H9 (cell line): ENCODE data around the gene PSMB7. TPM values are rescaled to one million over a fixed set of nuclear protein-coding genes. Genes with fewer than 3 reads are reported as not detected.

Experiments
- DNase-seq: peaks from one replicate; pipeline ENCODE4 v3.0.0-alpha.2; 2017
- H2AFZ ChIP-seq: one replicate; pipeline ENCODE4 v1.6.1; 2013; ENCODE audit warnings: mild to moderate bottlenecking, low read length, control low read depth, moderate library complexity
- H2AK5ac ChIP-seq: 2 replicates; pipeline ENCODE4 v1.6.1; 2013; ENCODE audit warnings: low read length, control low read depth, mixed read lengths; ENCODE audit not compliant: insufficient read length
- H2BK120ac ChIP-seq: one replicate; pipeline ENCODE4 v1.6.1; 2013; ENCODE audit warnings: low read depth, mild to moderate bottlenecking, low read length, control low read depth, inconsistent platforms; ENCODE audit not compliant: poor library complexity, severe bottlenecking
- H2BK12ac ChIP-seq: 2 replicates; pipeline ENCODE4 v1.6.1; 2013; ENCODE audit warnings: low read length, control low read depth, mixed read lengths, low read depth; ENCODE audit not compliant: insufficient read length
- H2BK15ac ChIP-seq: 2 replicates; pipeline ENCODE4 v1.6.1; 2013; ENCODE audit warnings: low read depth, low read length, control low read depth
- H2BK20ac ChIP-seq: one replicate; pipeline ENCODE4 v1.6.1; 2013; ENCODE audit warnings: low read depth, mild to moderate bottlenecking, low read length, control low read depth, inconsistent platforms; ENCODE audit not compliant: poor library complexity, severe bottlenecking
- H2BK5ac ChIP-seq: 2 replicates; pipeline ENCODE4 v1.6.1; 2013; ENCODE audit warnings: low read length, control low read depth, mixed read lengths; ENCODE audit not compliant: insufficient read length
- H3K14ac ChIP-seq: 2 replicates; pipeline ENCODE4 v1.6.1; 2013; ENCODE audit warnings: low read length, control low read depth; ENCODE audit not compliant: insufficient read depth
- H3K18ac ChIP-seq: 2 replicates; pipeline ENCODE4 v1.6.1; 2013; ENCODE audit warnings: low read depth, mild to moderate bottlenecking, mixed read lengths, low read length, control low read depth; ENCODE audit not compliant: insufficient read length
- H3K23ac ChIP-seq: 2 replicates; pipeline ENCODE4 v1.6.1; 2013; ENCODE audit warnings: low read length, control low read depth, mixed read lengths, low read depth; ENCODE audit not compliant: insufficient read length
- H3K23me2 ChIP-seq: 2 replicates; pipeline ENCODE4 v1.6.1; 2013; ENCODE audit warnings: low read depth, mild to moderate bottlenecking, mixed read lengths, low read length, control low read depth; ENCODE audit not compliant: insufficient read length, poor library complexity, severe bottlenecking
- H3K27ac ChIP-seq: 2 replicates; pipeline ENCODE4 v1.5.1; 2013; ENCODE audit warnings: low read length, control low read depth, mixed read lengths, low read depth; ENCODE audit not compliant: insufficient read length
- H3K27me3 ChIP-seq: 2 replicates; pipeline ENCODE4 v1.6.1; 2013; ENCODE audit warnings: low read length, control low read depth, inconsistent platforms; ENCODE audit not compliant: insufficient read depth
- H3K4ac ChIP-seq: 2 replicates; pipeline ENCODE4 v1.6.1; 2013; ENCODE audit warnings: low read depth, mild to moderate bottlenecking, control low read depth, inconsistent platforms, low read length, moderate library complexity
- H3K4me1 ChIP-seq: 2 replicates; pipeline ENCODE4 v1.6.1; 2013; ENCODE audit warnings: low read length, control low read depth, inconsistent platforms; ENCODE audit not compliant: insufficient read depth
- H3K4me2 ChIP-seq: 2 replicates; pipeline ENCODE4 v1.6.1; 2013; ENCODE audit warnings: low read length, control low read depth, mixed read lengths; ENCODE audit not compliant: insufficient read length, insufficient read depth
- H3K56ac ChIP-seq: 2 replicates; pipeline ENCODE4 v1.6.1; 2013; ENCODE audit warnings: low read depth, mild to moderate bottlenecking, mixed read lengths, low read length, control low read depth; ENCODE audit not compliant: insufficient read length
- H3K79me1 ChIP-seq: 2 replicates; pipeline ENCODE4 v1.6.1; 2013; ENCODE audit warnings: low read depth, mild to moderate bottlenecking, moderate library complexity, low read length, control low read depth, inconsistent platforms; ENCODE audit not compliant: insufficient read depth, poor library complexity, severe bottlenecking
- H3K79me2 ChIP-seq: 2 replicates; pipeline ENCODE4 v1.6.1; 2013; ENCODE audit warnings: low read length, control low read depth, inconsistent platforms; ENCODE audit not compliant: insufficient read depth
- H3K9ac ChIP-seq: 2 replicates; pipeline ENCODE4 v1.6.1; 2013; ENCODE audit warnings: low read length, control low read depth, mixed read lengths; ENCODE audit not compliant: insufficient read length; ENCODE audit errors: extremely low read depth
- H3K9me3 ChIP-seq: one replicate; pipeline ENCODE4 v1.6.1; 2013; ENCODE audit warnings: low read depth, low read length, inconsistent platforms; ENCODE audit not compliant: control insufficient read depth
- H3T11ph ChIP-seq: one replicate; pipeline ENCODE4 v1.6.1; 2013; ENCODE audit warnings: mild to moderate bottlenecking, low read length, control low read depth, inconsistent platforms
- H4K20me1 ChIP-seq: one replicate; pipeline ENCODE4 v1.6.1; 2013; ENCODE audit not compliant: control insufficient read depth, insufficient read length, insufficient read depth
- H4K5ac ChIP-seq: 2 replicates; pipeline ENCODE4 v1.6.1; 2013; ENCODE audit warnings: low read depth, mild to moderate bottlenecking, mixed read lengths, low read length, control low read depth; ENCODE audit not compliant: insufficient read length
- H4K8ac ChIP-seq: replicated peaks from 2 replicates; pipeline ENCODE4 v1.6.1; 2013; ENCODE audit warnings: low read length, control low read depth, mixed read lengths, low read depth; ENCODE audit not compliant: insufficient read length
- H4K91ac ChIP-seq: 2 replicates; pipeline ENCODE4 v1.6.1; 2013; ENCODE audit warnings: low read depth, mild to moderate bottlenecking, moderate library complexity, mixed read lengths, low read length, control low read depth; ENCODE audit not compliant: insufficient read length
- H3K27ac Mint-ChIP-seq, 3 experiments: 2 replicates in 2 of 3; 3 replicates in 1 of 3; pipeline ENCODE4 v1.8.0; 2020 to 2021; ENCODE audit warnings: mixed read lengths in 3 of 3, mild to moderate bottlenecking in 1 of 3, moderate library complexity in 1 of 3
- H3K27me3 Mint-ChIP-seq: 2 replicates; pipeline ENCODE4 v1.8.0; 2021; ENCODE audit warnings: low read depth, mild to moderate bottlenecking, moderate library complexity, mixed read lengths
- H3K36me3 Mint-ChIP-seq, 3 experiments: 2 replicates in 2 of 3; 3 replicates in 1 of 3; pipeline ENCODE4 v1.8.0; 2020 to 2021; ENCODE audit warnings: low read depth in 3 of 3, mixed read lengths in 3 of 3; ENCODE audit not compliant: insufficient read depth in 1 of 3
- H3K4me1 Mint-ChIP-seq, 2 experiments: 2 replicates each; pipeline ENCODE4 v1.8.0; 2020; ENCODE audit warnings: mixed read lengths in 2 of 2
- H3K4me3 Mint-ChIP-seq, 2 experiments: 2 replicates in 1 of 2; 3 replicates in 1 of 2; pipeline ENCODE4 v1.8.0; 2020 to 2021; ENCODE audit warnings: mild to moderate bottlenecking in 2 of 2, mixed read lengths in 2 of 2, moderate library complexity in 1 of 2
- H3K9me3 Mint-ChIP-seq, 2 experiments: 2 replicates in 1 of 2; 3 replicates in 1 of 2; pipeline ENCODE4 v1.8.0; 2020; ENCODE audit warnings: mild to moderate bottlenecking in 2 of 2, mixed read lengths in 2 of 2, moderate library complexity in 1 of 2
- WGBS: extraction: QIAGEN DNeasy Blood & Tissue Kit; methylation state at CpG from one replicate; pipeline ENCODE4 v1.1.7; 2013; ENCODE audit warnings: missing lambda C conversion rate, low lambda C conversion rate, mixed read lengths; ENCODE audit not compliant: insufficient read length; ENCODE audit errors: extremely low coverage; 5-methylcytosine and 5-hydroxymethylcytosine counted together
- total RNA-seq: library from RNA; stranded (reverse); gene quantifications from 2 replicates; pipeline ENCODE4 v1.2.1, GENCODE V29; 2021
- TF ChIP-seq, protein P1 (sequence below): fragments of 200-600 bp; sonication (generic); conservative IDR thresholded peaks from 3 replicates; pipeline ENCODE4 v1.8.0; 2021; ENCODE audit warnings: antibody characterized with exemption, mild to moderate bottlenecking

PSMB7 gene
- total RNA-seq, 1 experiment from 2014 or later = 209 TPM

DNA sequence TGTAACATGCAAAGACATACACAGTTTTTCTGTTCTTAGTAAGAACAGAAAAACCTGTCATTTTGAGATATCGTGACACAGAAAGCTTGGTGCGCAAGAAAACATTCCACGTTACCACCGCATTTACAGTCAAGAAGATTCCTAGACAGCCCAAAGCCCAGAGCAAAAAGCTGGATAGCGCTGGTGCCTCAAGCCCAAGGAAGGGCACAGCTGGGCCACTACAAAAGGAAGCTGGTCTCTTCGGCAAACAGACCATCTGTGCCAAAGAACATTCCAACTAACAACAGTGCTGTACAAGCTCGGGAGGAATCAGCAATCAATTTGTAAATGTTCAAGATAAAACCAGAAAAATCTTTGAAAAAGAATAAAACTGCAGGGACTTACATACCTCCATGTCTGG, 31.0 kb downstream of the PSMB7 start:
- Histone ChIP-seq H4K20me1 (no peaks in the 10 kb centered on the region), H2BK5ac (no peak overlapping the region), H2BK15ac (no peak overlapping the region), H3K9me3 (no peaks in the 10 kb centered on the region), H3K27me3 (no peaks in the 10 kb centered on the region), H3K4me2 (no peak overlapping the region), H3K27ac (no peak overlapping the region), H3K4ac (no peak overlapping the region), H2BK20ac (no peak overlapping the region), H3K56ac (no peak overlapping the region), H3K18ac (no peak overlapping the region), H2AFZ (no peak overlapping the region), H3T11ph (no peak overlapping the region), H3K14ac (no peak overlapping the region), H2BK12ac (no peak overlapping the region), H3K23ac (no peak overlapping the region), H2AK5ac (no peak overlapping the region), H3K79me1 (peaks cover 7% of the 10 kb centered on the region), H4K8ac (no peak overlapping the region), H3K23me2 (no peaks in the 10 kb centered on the region), H4K91ac (no peak overlapping the region), H4K5ac (no peak overlapping the region), H3K4me1 (no peaks in the 10 kb centered on the region), H2BK120ac (no peak overlapping the region), H3K79me2 (peaks cover 7% of the 10 kb centered on the region; the same call in 1 of the 2 replicates), H3K9ac (no peak overlapping the region)
- 0 out of 7 replicates have a peak overlapping the region, but pooled peaks of 1 of the 3 experiments have one; percentile 21 for H3K27ac Mint-ChIP-seq
- H3K4me1 Mint-ChIP-seq = peaks cover 5 to 12% of the 10 kb centered on the region in 2 experiments
- no CpG with 5 or more reads among the region's 7 CpGs for WGBS
- TF ChIP-seq, protein P1, sequence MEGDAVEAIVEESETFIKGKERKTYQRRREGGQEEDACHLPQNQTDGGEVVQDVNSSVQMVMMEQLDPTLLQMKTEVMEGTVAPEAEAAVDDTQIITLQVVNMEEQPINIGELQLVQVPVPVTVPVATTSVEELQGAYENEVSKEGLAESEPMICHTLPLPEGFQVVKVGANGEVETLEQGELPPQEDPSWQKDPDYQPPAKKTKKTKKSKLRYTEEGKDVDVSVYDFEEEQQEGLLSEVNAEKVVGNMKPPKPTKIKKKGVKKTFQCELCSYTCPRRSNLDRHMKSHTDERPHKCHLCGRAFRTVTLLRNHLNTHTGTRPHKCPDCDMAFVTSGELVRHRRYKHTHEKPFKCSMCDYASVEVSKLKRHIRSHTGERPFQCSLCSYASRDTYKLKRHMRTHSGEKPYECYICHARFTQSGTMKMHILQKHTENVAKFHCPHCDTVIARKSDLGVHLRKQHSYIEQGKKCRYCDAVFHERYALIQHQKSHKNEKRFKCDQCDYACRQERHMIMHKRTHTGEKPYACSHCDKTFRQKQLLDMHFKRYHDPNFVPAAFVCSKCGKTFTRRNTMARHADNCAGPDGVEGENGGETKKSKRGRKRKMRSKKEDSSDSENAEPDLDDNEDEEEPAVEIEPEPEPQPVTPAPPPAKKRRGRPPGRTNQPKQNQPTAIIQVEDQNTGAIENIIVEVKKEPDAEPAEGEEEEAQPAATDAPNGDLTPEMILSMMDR = no peak
- H3K27me3 Mint-ChIP-seq = no peaks in the 10 kb centered on the region
- DNase-seq = no peak
- H3K4me3 Mint-ChIP-seq = no peak overlapping the region
- H3K9me3 Mint-ChIP-seq = no peaks in the 10 kb centered on the region
- peaks cover 5 to 26% (median 21%) of the 10 kb centered on the region in 3 experiments; a peak in 6 of 7 replicates for H3K36me3 Mint-ChIP-seq
